CD14-positive monocyte (primary cell): ENCODE data around the gene ABCC9. TPM values are rescaled to one million over a fixed set of nuclear protein-coding genes. Genes with fewer than 3 reads are reported as not detected.

Source experiments
- DNase-seq, 3 donors: peaks; one replicate each; pipeline ENCODE4 v3.0.0-alpha.2; 2011 to 2022
- H2AFZ ChIP-seq: 2 replicates; pipeline ENCODE4 v1.6.0; 2012; ENCODE audit warnings: mild to moderate bottlenecking, low read depth, low read length, inconsistent platforms; ENCODE audit not compliant: insufficient read depth, poor library complexity, severe bottlenecking
- H3K27ac ChIP-seq, 2 donors: 1 replicate in 1 of 2; 2 replicates in 1 of 2; pipeline ENCODE4 v1.5.1; 2012 to 2013; ENCODE audit warnings: low read length in 2 of 2, control low read depth in 1 of 2, inconsistent platforms in 1 of 2, low read depth in 1 of 2, mild to moderate bottlenecking in 1 of 2
- H3K27me3 ChIP-seq, 2 donors: one replicate each; pipeline versions ENCODE4 v1.6.0 to v1.6.1; 2011 to 2013; ENCODE audit warnings: low read length in 2 of 2; ENCODE audit not compliant: control insufficient read depth in 2 of 2, insufficient read depth in 2 of 2
- H3K36me3 ChIP-seq, 2 donors: replicated peaks in 1 of 2; 1 replicate in 1 of 2; 2 replicates in 1 of 2; pipeline versions ENCODE4 v1.5.1 to v1.6.1; 2012 to 2013; ENCODE audit warnings: low read length in 2 of 2, control low read depth in 1 of 2, inconsistent platforms in 1 of 2, mild to moderate bottlenecking in 1 of 2; ENCODE audit not compliant: insufficient read depth in 2 of 2, control insufficient read depth in 1 of 2
- H3K4me1 ChIP-seq, 2 donors: 1 replicate in 1 of 2; 2 replicates in 1 of 2; pipeline versions ENCODE4 v1.5.1 to v1.6.1; 2012 to 2013; ENCODE audit warnings: low read length in 2 of 2, control low read depth in 1 of 2, inconsistent platforms in 1 of 2, mild to moderate bottlenecking in 1 of 2, moderate library complexity in 1 of 2; ENCODE audit not compliant: insufficient read depth in 2 of 2, control insufficient read depth in 1 of 2
- H3K4me2 ChIP-seq: replicated peaks from 2 replicates; pipeline ENCODE3; 2012; ENCODE audit warnings: low read length, moderate library complexity, mild to moderate bottlenecking; ENCODE audit not compliant: poor library complexity, severe bottlenecking; ENCODE audit errors: extremely low read depth
- H3K4me3 ChIP-seq, 3 experiments: fragments of 200-600 bp in 1 of 3; sonication (generic) in 1 of 3; replicated peaks in 1 of 3; 1 replicate in 2 of 3; 2 replicates in 1 of 3; pipeline ENCODE4 v1.5.1; 2011 to 2013; ENCODE audit warnings: low read length in 3 of 3, mild to moderate bottlenecking in 3 of 3, control low read depth in 2 of 3, low read depth in 2 of 3, inconsistent platforms in 1 of 3, moderate library complexity in 1 of 3
- H3K79me2 ChIP-seq: 2 replicates; pipeline ENCODE4 v1.6.0; 2012; ENCODE audit warnings: mild to moderate bottlenecking, control low read depth, inconsistent platforms, low read length, moderate library complexity; ENCODE audit not compliant: insufficient read depth
- H3K9ac ChIP-seq: 2 replicates; pipeline ENCODE4 v1.6.0; 2017; ENCODE audit warnings: low read length, mild to moderate bottlenecking; ENCODE audit not compliant: insufficient read depth, poor library complexity, severe bottlenecking
- H3K9me3 ChIP-seq, 2 donors: replicated peaks in 1 of 2; 1 replicate in 1 of 2; 2 replicates in 1 of 2; pipeline versions ENCODE4 v1.5.1 to v1.6.1; 2012 to 2013; ENCODE audit warnings: low read length in 2 of 2, control low read depth in 1 of 2; ENCODE audit not compliant: control insufficient read depth in 1 of 2, insufficient read depth in 1 of 2
- H4K20me1 ChIP-seq: 2 replicates; pipeline ENCODE4 v1.6.0; 2012; ENCODE audit warnings: mild to moderate bottlenecking, low read length, control low read depth, moderate library complexity; ENCODE audit not compliant: insufficient read depth
- H3K27ac Mint-ChIP-seq, 7 donors: one replicate each; pipeline ENCODE4 v1.8.0; 2020; ENCODE audit warnings: mild to moderate bottlenecking in 7 of 7, mixed read lengths in 7 of 7, moderate library complexity in 6 of 7, inconsistent platforms in 2 of 7
- H3K27me3 Mint-ChIP-seq, 3 donors: one replicate each; pipeline ENCODE4 v1.8.0; 2021 to 2022; ENCODE audit warnings: low read depth in 3 of 3, mild to moderate bottlenecking in 3 of 3, mixed read lengths in 3 of 3, moderate library complexity in 3 of 3, inconsistent platforms in 1 of 3
- H3K36me3 Mint-ChIP-seq, 2 donors: one replicate each; pipeline ENCODE4 v1.8.0; 2020; ENCODE audit warnings: mixed read lengths in 2 of 2, inconsistent platforms in 1 of 2, mild to moderate bottlenecking in 1 of 2
- H3K4me1 Mint-ChIP-seq: one replicate; pipeline ENCODE4 v1.8.0; 2020; ENCODE audit warnings: mild to moderate bottlenecking, mixed read lengths
- H3K4me3 Mint-ChIP-seq, 2 donors: one replicate each; pipeline ENCODE4 v1.8.0; 2020; ENCODE audit warnings: mild to moderate bottlenecking in 2 of 2, mixed read lengths in 2 of 2, moderate library complexity in 1 of 2
- H3K9me3 Mint-ChIP-seq, 7 donors: one replicate each; pipeline ENCODE4 v1.8.0; 2020 to 2022; ENCODE audit warnings: mixed read lengths in 7 of 7, mild to moderate bottlenecking in 6 of 7, moderate library complexity in 6 of 7, inconsistent platforms in 2 of 7
- WGBS: methylation state at CpG from one replicate; pipeline ENCODE4 v1.1.5; 2013; ENCODE audit warnings: missing lambda C conversion rate; ENCODE audit not compliant: insufficient coverage; 5-methylcytosine and 5-hydroxymethylcytosine counted together
- intact Hi-C, 2 donors: fragments of 100-400 bp; cut with micrococcal nuclease; formaldehyde crosslinking; loops; one replicate each; pipeline versions ENCODE4 v1.15.0 to v1.15.1; 2023
- polyA plus RNA-seq, 3 donors: library from polyadenylated mRNA; depleted of rRNA in 1 of 3; unstranded in 2 of 3; stranded (reverse) in 1 of 3; fragments of 300-500 nt in 2 of 3; fragments of >200 nt in 1 of 3; fragmentation: Illumina TruSeq in 2 of 3; gene quantifications; 1 replicate in 2 of 3; 2 replicates in 1 of 3; pipeline ENCODE4 v1.2.3, GENCODE V29; 2012 to 2021
- TF ChIP-seq, protein P1 (sequence below): fragments of 200-600 bp; IDR thresholded peaks from one replicate; pipeline ENCODE4 v1.8.0; 2022; ENCODE audit warnings: antibody characterized with exemption, mild to moderate bottlenecking

The ABCC9 gene
- polyA plus RNA-seq, 3 donors = not detected

DNA sequence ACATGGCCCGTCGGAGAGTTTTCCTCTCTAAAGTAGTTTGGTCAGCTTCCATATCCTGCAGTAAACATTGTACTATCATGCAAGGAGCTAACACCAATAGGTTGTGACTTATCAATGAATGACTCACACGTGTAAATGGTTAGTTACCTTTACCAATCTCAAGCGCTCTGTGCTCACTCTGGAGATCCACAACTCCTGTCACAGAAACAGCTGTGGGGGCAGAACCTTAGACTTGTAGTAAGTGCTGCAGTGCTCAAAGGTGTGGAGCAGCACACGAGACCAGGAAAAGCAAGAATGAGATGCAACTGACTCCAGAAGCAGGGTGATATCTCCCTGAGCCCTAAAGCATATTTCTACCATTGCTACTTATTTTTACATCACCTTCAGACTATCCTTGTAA is 93.0 kb downstream of the ABCC9 start:
- Histone ChIP-seq H3K36me3 (no peaks in the 10 kb centered on the region), H3K9ac (no peak overlapping the region), H3K27ac (no peak overlapping the region), H3K4me3 (no peak overlapping the region), H4K20me1 (no peaks in the 10 kb centered on the region), H2AFZ (no peak overlapping the region), H3K79me2 (no peaks in the 10 kb centered on the region), H3K27me3 (no peaks in the 10 kb centered on the region), H3K4me2 (no peak overlapping the region), H3K4me1 (no peaks in the 10 kb centered on the region), H3K9me3 (no peaks in the 10 kb centered on the region)
- no peak for DNase-seq
- Mint-ChIP-seq H3K36me3 (no peaks in the 10 kb centered on the region), H3K4me1 (no peaks in the 10 kb centered on the region), H3K27ac (no peak overlapping the region), H3K4me3 (no peak overlapping the region), H3K9me3 (peaks cover 0 to 2% (median 0%) of the 10 kb centered on the region in 7 donors), H3K27me3 (no peaks in the 10 kb centered on the region)
- 100% methylated on average over 3 of the region's 5 CpGs for WGBS
- TF ChIP-seq, protein P1, sequence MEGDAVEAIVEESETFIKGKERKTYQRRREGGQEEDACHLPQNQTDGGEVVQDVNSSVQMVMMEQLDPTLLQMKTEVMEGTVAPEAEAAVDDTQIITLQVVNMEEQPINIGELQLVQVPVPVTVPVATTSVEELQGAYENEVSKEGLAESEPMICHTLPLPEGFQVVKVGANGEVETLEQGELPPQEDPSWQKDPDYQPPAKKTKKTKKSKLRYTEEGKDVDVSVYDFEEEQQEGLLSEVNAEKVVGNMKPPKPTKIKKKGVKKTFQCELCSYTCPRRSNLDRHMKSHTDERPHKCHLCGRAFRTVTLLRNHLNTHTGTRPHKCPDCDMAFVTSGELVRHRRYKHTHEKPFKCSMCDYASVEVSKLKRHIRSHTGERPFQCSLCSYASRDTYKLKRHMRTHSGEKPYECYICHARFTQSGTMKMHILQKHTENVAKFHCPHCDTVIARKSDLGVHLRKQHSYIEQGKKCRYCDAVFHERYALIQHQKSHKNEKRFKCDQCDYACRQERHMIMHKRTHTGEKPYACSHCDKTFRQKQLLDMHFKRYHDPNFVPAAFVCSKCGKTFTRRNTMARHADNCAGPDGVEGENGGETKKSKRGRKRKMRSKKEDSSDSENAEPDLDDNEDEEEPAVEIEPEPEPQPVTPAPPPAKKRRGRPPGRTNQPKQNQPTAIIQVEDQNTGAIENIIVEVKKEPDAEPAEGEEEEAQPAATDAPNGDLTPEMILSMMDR = no peak
- intact Hi-C loops = no loop called here

DNA sequence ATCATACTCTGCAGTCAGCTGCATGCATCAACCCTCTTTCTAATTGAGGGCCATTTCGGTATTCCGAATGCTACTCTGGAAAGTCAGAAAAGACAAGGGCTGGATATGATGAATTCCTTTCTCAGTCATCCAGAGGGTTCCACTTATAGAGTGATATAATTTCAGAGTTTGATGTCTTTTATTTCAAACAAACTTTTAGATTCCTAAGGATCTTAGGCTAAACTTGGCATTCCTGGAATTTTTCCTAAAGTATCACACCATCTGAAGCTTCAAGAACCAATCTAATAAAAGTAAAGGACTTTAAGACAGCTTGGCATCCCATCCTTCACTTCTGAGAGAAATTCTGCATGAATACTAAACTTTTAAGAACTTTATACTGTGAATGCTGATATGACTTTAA is 97.4 kb downstream of the ABCC9 start:
- WGBS = no CpG with 5 or more reads among the region's 2 CpGs
- H3K27me3 Mint-ChIP-seq = no peaks in the 10 kb centered on the region

More for the DNA sequence above, 97.4 kb downstream of the ABCC9 start:
- Histone ChIP-seq H3K79me2 (no peaks in the 10 kb centered on the region), H2AFZ (no peak overlapping the region), H3K9ac (no peak overlapping the region), H3K4me2 (no peak overlapping the region), H3K4me3 (no peak overlapping the region), H3K27ac (no peak overlapping the region), H3K27me3 (no peaks in the 10 kb centered on the region), H3K9me3 (no peaks in the 10 kb centered on the region), H3K36me3 (no peaks in the 10 kb centered on the region), H4K20me1 (no peaks in the 10 kb centered on the region), H3K4me1 (no peaks in the 10 kb centered on the region)
- TF ChIP-seq, protein P1 = no peak
- Mint-ChIP-seq H3K36me3 (no peaks in the 10 kb centered on the region), H3K4me1 (no peaks in the 10 kb centered on the region), H3K4me3 (no peak overlapping the region), H3K9me3 (no peaks in the 10 kb centered on the region), H3K27ac (no peak overlapping the region)
- intact Hi-C loops = no loop called here
- DNase-seq = no peak
